Body of pancreas (tissue), 4 donors: ENCODE data around the gene UST. TPM values are rescaled to one million over a fixed set of nuclear protein-coding genes. Genes with fewer than 3 reads are reported as not detected.

Source experiments
- ATAC-seq: fragments of 150-250 bp; one replicate; pipeline ENCODE4 v1.9.1; 2016
- DNase-seq, 4 donors: peaks; one replicate each; pipeline ENCODE4 v3.0.0-alpha.2; 2019
- H3K27ac ChIP-seq, 4 donors: fragments of 200-600 bp; sonication (generic); 1 replicate in 3 of 4; 2 replicates in 1 of 4; pipeline versions ENCODE4 v1.5.1 to v1.6.1; 2016 to 2019; ENCODE audit warnings: mild to moderate bottlenecking in 1 of 4, mixed read lengths in 1 of 4, moderate library complexity in 1 of 4
- H3K27me3 ChIP-seq, 2 donors: fragments of 200-600 bp; sonication (generic); one replicate each; pipeline ENCODE4 v1.6.0; 2016; ENCODE audit warnings: mild to moderate bottlenecking in 1 of 2
- H3K36me3 ChIP-seq, 2 donors: fragments of 200-600 bp; sonication (generic); replicated peaks in 1 of 2; 2 replicates each; pipeline ENCODE4 v1.5.1; 2016; ENCODE audit warnings: low read depth in 2 of 2; ENCODE audit not compliant: insufficient read depth in 1 of 2
- H3K4me1 ChIP-seq: fragments of 200-600 bp; sonication (generic); one replicate; pipeline ENCODE4 v1.6.0; 2016
- H3K4me3 ChIP-seq, 2 donors: fragments of 200-600 bp; sonication (generic); 1 replicate in 1 of 2; 2 replicates in 1 of 2; pipeline ENCODE4 v1.5.1; 2016 to 2019
- H3K9me3 ChIP-seq, 3 donors: fragments of 200-600 bp; sonication (generic); 1 replicate in 2 of 3; 2 replicates in 1 of 3; pipeline ENCODE4 v1.5.1; 2016
- POLR2A ChIP-seq, 3 donors: fragments of 450-650 bp; IDR thresholded peaks; one replicate each; pipeline ENCODE4 v1.6.1; 2016; ENCODE audit warnings: antibody characterized with exemption in 3 of 3, mild to moderate bottlenecking in 2 of 3
- WGBS, 2 donors: methylation state at CpG; one replicate each; pipeline ENCODE4 v1.1.5; 2017; 5-methylcytosine and 5-hydroxymethylcytosine counted together
- intact Hi-C: fragments of 100-400 bp; cut with DNase I; formaldehyde crosslinking; loops from one replicate; pipeline ENCODE4 v1.15.1; 2023
- total RNA-seq, 2 donors: library from RNA; depleted of rRNA; stranded (reverse); fragments of >200 nt; gene quantifications; one replicate each; pipeline ENCODE4 v1.1.0, GENCODE V29; 2016
- TF ChIP-seq, protein P1 (sequence below), 7 experiments: fragments of 450-650 bp in 4 of 7; fragments of 200-600 bp in 3 of 7; sonication (generic) in 3 of 7; IDR thresholded peaks; one replicate each; pipeline ENCODE4 v1.5.1; 2016 to 2019; ENCODE audit warnings: antibody characterized with exemption in 7 of 7

UST gene
- total RNA-seq, 2 donors from 2014 or later, result 11.4 to 28.3 TPM

DNA sequence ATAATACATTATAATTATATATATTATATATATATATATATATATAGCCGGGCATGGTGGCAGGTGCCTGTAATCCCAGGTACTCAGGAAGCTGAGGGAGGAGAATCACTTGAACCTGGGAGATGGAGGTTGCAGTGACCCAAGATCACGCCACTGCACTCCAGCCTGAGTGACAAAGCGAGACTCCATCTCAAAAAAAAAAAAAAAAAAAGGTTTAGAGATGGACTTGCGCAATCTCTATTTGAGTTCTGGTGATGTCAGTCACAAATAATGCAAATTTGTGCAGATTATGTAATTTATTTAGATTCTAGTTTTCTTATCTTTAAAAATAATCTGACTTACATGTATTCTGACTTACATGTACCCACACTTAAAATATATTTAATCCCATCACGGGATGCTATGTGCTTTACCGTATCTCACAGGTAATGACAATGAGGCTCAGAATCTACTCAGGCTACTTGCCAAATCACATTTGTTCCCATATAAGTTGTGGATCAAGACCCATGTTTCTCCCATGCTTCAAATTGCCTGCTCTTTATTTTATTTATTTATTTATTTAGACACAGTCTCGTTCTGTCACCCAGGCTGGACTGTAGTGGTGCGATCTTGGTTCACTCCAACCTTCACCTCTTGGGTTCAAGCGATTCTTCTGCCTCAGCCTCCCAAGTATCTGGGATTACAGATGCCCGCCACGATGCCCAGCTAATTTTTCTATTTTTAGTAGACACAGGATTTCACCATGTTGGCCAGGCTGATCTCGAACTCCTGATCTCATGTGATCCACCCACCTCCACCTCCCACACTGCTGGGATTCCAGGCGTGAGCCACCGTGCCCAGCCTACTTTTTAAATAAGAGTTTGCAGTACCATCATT lies 7.6 kb upstream of the UST start:
- Histone ChIP-seq H3K36me3 (no peaks in the 10 kb centered on the region), H3K4me1 (peaks cover 27% of the 10 kb centered on the region), H3K9me3 (no peaks in the 10 kb centered on the region), H3K4me3 (no peak overlapping the region), H3K27ac (peak overlapping the region in 2 of 4 donors; percentile 28 to 43), H3K27me3 (no peaks in the 10 kb centered on the region)
- no peak for TF ChIP-seq POLR2A (IDR thresholded peaks at IDR 0.05)
- TF ChIP-seq, protein P1, sequence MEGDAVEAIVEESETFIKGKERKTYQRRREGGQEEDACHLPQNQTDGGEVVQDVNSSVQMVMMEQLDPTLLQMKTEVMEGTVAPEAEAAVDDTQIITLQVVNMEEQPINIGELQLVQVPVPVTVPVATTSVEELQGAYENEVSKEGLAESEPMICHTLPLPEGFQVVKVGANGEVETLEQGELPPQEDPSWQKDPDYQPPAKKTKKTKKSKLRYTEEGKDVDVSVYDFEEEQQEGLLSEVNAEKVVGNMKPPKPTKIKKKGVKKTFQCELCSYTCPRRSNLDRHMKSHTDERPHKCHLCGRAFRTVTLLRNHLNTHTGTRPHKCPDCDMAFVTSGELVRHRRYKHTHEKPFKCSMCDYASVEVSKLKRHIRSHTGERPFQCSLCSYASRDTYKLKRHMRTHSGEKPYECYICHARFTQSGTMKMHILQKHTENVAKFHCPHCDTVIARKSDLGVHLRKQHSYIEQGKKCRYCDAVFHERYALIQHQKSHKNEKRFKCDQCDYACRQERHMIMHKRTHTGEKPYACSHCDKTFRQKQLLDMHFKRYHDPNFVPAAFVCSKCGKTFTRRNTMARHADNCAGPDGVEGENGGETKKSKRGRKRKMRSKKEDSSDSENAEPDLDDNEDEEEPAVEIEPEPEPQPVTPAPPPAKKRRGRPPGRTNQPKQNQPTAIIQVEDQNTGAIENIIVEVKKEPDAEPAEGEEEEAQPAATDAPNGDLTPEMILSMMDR (IDR thresholded peaks at IDR 0.05), result no peak
- ATAC-seq (no peak), DNase-seq (no peak)
- WGBS, 2 donors, result 90 to 95% methylated on average over 14 of the region's 14 CpGs
- intact Hi-C loops, result no loop called here

DNA sequence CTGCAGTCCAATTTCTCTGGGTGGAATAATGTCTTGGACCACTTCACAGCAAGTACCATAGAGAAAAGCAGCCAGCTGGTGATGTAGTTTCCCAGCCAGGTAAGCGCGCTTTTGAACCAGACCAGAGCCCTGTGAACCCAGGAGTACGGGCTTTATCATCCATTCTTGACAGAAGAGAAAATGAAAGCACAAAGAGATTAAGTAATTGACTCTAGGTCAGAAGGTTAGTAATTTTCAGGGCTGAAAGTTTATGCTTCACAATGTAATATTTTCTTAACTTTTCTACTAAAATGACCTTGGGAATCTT lies 7.1 kb upstream of the UST start:
- no peaks in the 10 kb centered on the region for H3K27me3 ChIP-seq
- DNase-seq (peak in 3 of 4 donors; percentile 18 to 39 (median 37)), ATAC-seq (no peak)
- H3K9me3 ChIP-seq, result no peaks in the 10 kb centered on the region
- TF ChIP-seq, protein P1 (IDR thresholded peaks at IDR 0.05), result peak in 2 of 7 experiments; percentile 3 to 5
- no peak for TF ChIP-seq POLR2A (IDR thresholded peaks at IDR 0.05)
- H3K4me1 ChIP-seq, result peaks cover 32% of the 10 kb centered on the region
- H3K4me3 ChIP-seq, result no peak overlapping the region
- WGBS, 2 donors, result 37 to 48% methylated on average over 3 of the region's 3 CpGs
- peak overlapping the region in 2 of 4 donors; percentile 28 to 43 for H3K27ac ChIP-seq
- H3K36me3 ChIP-seq, result no peaks in the 10 kb centered on the region
- intact Hi-C loops, result no loop called here

DNA sequence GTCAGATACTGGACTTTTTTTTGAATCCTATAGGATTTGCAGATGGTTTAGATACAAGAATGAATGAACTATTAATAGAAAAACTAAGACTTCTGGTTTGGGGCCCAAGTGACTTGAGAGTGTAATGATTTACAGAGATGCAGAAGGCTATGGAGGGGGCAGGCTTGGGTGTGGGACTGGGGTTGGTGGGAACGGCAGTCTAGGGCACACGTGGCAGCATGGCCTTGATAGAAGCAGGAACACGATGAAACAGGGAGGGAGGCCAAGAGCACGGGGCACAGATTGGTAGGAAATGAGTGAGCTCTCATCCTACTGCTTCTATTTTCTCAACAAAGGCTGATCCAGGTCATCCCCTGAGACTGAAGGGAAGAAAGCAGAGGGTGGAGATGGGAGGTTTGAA lies 3.4 kb upstream of the UST start:
- TF ChIP-seq, protein P1 (IDR thresholded peaks at IDR 0.05), result no peak
- TF ChIP-seq POLR2A (IDR thresholded peaks at IDR 0.05), result peak in 2 of 3 donors; percentile 6 to 44
- DNase-seq, result peak; percentile 90 to 96 (median 94)
- intact Hi-C loops, result no loop called here

DNA sequence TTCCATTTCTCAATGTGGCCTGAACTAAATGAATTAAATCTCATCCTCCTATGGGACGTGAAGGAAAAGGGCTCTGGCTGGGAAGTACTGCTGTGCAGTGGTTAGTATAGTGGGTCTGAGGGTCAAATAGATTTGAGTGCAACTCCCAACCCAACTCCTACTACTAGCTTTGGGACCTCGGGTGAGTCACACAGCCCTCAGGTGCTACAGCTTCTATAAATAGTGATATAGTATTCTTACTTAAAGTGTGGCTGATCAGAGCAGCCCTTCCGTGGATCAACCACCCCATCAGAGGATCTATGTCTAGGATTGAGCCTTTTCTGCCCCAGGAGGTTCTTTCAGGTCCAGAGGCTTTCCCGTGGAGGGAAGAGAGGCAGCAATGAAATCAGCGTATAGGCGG lies 904 bp upstream of the UST start:
- H3K36me3 ChIP-seq, result no peaks in the 10 kb centered on the region
- no peaks in the 10 kb centered on the region for H3K27me3 ChIP-seq
- DNase-seq (peak in 3 of 4 donors; percentile 29 to 47 (median 37)), ATAC-seq (no peak)
- H3K27ac ChIP-seq, result peak overlapping the region; percentile 59 to 83 (median 80)
- no peak for TF ChIP-seq POLR2A (IDR thresholded peaks at IDR 0.05)
- TF ChIP-seq, protein P1 (IDR thresholded peaks at IDR 0.05), result no peak
- intact Hi-C loops, result no loop called here
- WGBS, 2 donors, result 12 to 17% methylated on average over 6 of the region's 6 CpGs
- no peak overlapping the region for H3K4me3 ChIP-seq
- no peaks in the 10 kb centered on the region for H3K9me3 ChIP-seq
- peaks cover 50% of the 10 kb centered on the region for H3K4me1 ChIP-seq

More for the DNA sequence above, 3.4 kb upstream of the UST start:
- H3K36me3 ChIP-seq, result no peaks in the 10 kb centered on the region
- H3K4me3 ChIP-seq, result no peak overlapping the region
- H3K27me3 ChIP-seq, result no peaks in the 10 kb centered on the region
- H3K27ac ChIP-seq, result peak overlapping the region; percentile 56 to 83 (median 80)
- no peaks in the 10 kb centered on the region for H3K9me3 ChIP-seq
- peaks cover 58% of the 10 kb centered on the region for H3K4me1 ChIP-seq
- ATAC-seq, result peak; percentile 80
- WGBS, 2 donors, result 12 to 18% methylated on average over 4 of the region's 4 CpGs

DNA sequence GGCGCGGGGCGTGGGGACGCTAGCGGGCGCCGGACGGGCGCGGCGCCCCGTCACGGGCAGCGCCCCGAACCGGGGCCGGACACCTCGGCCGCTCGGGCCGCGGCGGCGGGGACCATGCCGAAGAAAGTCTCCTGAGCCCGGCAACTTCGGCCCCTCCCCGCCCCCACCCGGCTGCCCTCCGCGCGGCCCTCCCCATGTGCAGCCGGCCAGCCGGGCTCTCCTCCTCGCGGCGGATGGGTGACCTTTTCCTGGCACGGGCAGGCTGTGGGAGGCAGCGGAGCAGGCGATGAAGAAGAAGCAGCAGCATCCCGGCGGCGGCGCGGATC lies 278 bp downstream of the UST start:
- Histone ChIP-seq H3K9me3 (no peaks in the 10 kb centered on the region), H3K36me3 (no peaks in the 10 kb centered on the region), H3K4me3 (peak overlapping the region; percentile 73 to 81), H3K4me1 (peaks cover 53% of the 10 kb centered on the region), H3K27ac (peak overlapping the region; percentile 65 to 83 (median 80)), H3K27me3 (no peaks in the 10 kb centered on the region)
- 0% methylated on average over 11 to 37 of the region's 45 CpGs for WGBS, 2 donors
- DNase-seq (peak; percentile 53 to 65 (median 59)), ATAC-seq (peak; percentile 22)
- intact Hi-C loops, result no loop called here
- TF ChIP-seq, protein P1 (IDR thresholded peaks at IDR 0.05), result no peak
- TF ChIP-seq POLR2A (IDR thresholded peaks at IDR 0.05), result no peak
